ENCODE results near the gene TRPV2. TPM values are rescaled to one million over a fixed set of nuclear protein-coding genes. Genes with fewer than 3 reads are reported as not detected.

Gene TRPV2
- total RNA-seq, 1 experiment from 2014 or later, result 1.0 TPM

GRCh38 chr17:16419074-16419928 is 3.9 kb downstream of the TRPV2 start:
- no peak overlapping the region for H3K4me2 ChIP-seq (ENCODE audit: insufficient read depth, insufficient read length, low read length)

More at GRCh38 chr17:16419074-16419928, 3.9 kb downstream of the TRPV2 start:
- H3T11ph ChIP-seq (ENCODE audit: low read length), result no peak overlapping the region
- H3K27me3 ChIP-seq (ENCODE audit: insufficient read depth, low read length), result no peaks in the 10 kb centered on the region
- H2BK15ac ChIP-seq (ENCODE audit: low read depth, low read length), result no peak overlapping the region
- no peak overlapping the region for H3K23ac ChIP-seq (ENCODE audit: insufficient read length, low read depth, low read length)
- H3K23me2 ChIP-seq (ENCODE audit: insufficient read length, low read depth, low read length, poor library complexity, severe bottlenecking), result no peaks in the 10 kb centered on the region
- no peak overlapping the region for H2AK5ac ChIP-seq (ENCODE audit: insufficient read length, low read length)
- no peak overlapping the region for H2BK120ac ChIP-seq (ENCODE audit: low read depth, low read length, poor library complexity, severe bottlenecking)
- H2AFZ ChIP-seq (ENCODE audit: low read length), result no peak overlapping the region
- H3K4me1 ChIP-seq (ENCODE audit: insufficient read depth, low read length), result no peaks in the 10 kb centered on the region; the same call in 1 of the 2 replicates
- no peak overlapping the region for H2BK20ac ChIP-seq (ENCODE audit: low read depth, low read length, poor library complexity, severe bottlenecking)
- Mint-ChIP-seq H3K4me1 (peaks cover 15 to 27% of the 10 kb centered on the region in 2 experiments; a peak in 3 of 4 replicates), H3K27ac (no peak overlapping the region), H3K4me3 (no peak overlapping the region), H3K27me3 (ENCODE audit: low read depth) (peaks cover 1% of the 10 kb centered on the region), H3K36me3 (ENCODE audit: insufficient read depth in 1 of 3, low read depth in 3 of 3) (no peaks in the 10 kb centered on the region), H3K9me3 (no peaks in the 10 kb centered on the region)
- no peak overlapping the region for H4K5ac ChIP-seq (ENCODE audit: insufficient read length, low read depth, low read length)
- no peak overlapping the region for H4K91ac ChIP-seq (ENCODE audit: insufficient read length, low read depth, low read length)
- no peak overlapping the region for H3K18ac ChIP-seq (ENCODE audit: insufficient read length, low read depth, low read length)
- H3K27ac ChIP-seq (ENCODE audit: insufficient read length, low read depth, low read length), result no peak overlapping the region
- H3K56ac ChIP-seq (ENCODE audit: insufficient read length, low read depth, low read length), result no peak overlapping the region
- no peak for DNase-seq
- H3K79me2 ChIP-seq (ENCODE audit: insufficient read depth, low read length), result no peaks in the 10 kb centered on the region
- no peaks in the 10 kb centered on the region for H4K20me1 ChIP-seq (ENCODE audit: control insufficient read depth, insufficient read depth, insufficient read length)
- H2BK12ac ChIP-seq (ENCODE audit: insufficient read length, low read depth, low read length), result no peak overlapping the region
- H4K8ac ChIP-seq (replicated peaks; ENCODE audit: insufficient read length, low read depth, low read length), result no peak overlapping the region
- no peak overlapping the region for H3K9ac ChIP-seq (ENCODE audit: extremely low read depth, insufficient read length, low read length)
- TF ChIP-seq CTCF (conservative IDR thresholded peaks at IDR 0.05), result no peak
- no peak overlapping the region for H3K4ac ChIP-seq (ENCODE audit: low read depth, low read length)
- H3K9me3 ChIP-seq (ENCODE audit: control insufficient read depth, low read depth, low read length), result no peaks in the 10 kb centered on the region
- H3K14ac ChIP-seq (ENCODE audit: insufficient read depth, low read length), result no peak overlapping the region
- WGBS (ENCODE audit: extremely low coverage, insufficient read length, low lambda C conversion rate), result no CpG with 5 or more reads among the region's 8 CpGs
- no peak overlapping the region for H2BK5ac ChIP-seq (ENCODE audit: insufficient read length, low read length)
- no peaks in the 10 kb centered on the region for H3K79me1 ChIP-seq (ENCODE audit: insufficient read depth, low read depth, low read length, poor library complexity, severe bottlenecking)
